Left ventricle myocardium inferior (tissue), 1 donor: Measurements from ENCODE around the gene TEAD2. TPM values are rescaled to one million over a fixed set of nuclear protein-coding genes. Genes with fewer than 3 reads are reported as not detected.
"Not testable (repeated sequence)": the region's sequence is repeated elsewhere in the genome, so short reads cannot be mapped to it uniquely, and the experiment has no call there.

ENCODE experiments used
- DNase-seq: peaks from one replicate; pipeline ENCODE4 v3.0.0-alpha.2; 2020
- H3K27ac ChIP-seq: fragments of 200-600 bp; replicated peaks from 2 replicates; pipeline ENCODE4 v1.8.0; 2021
- H3K27me3 ChIP-seq: fragments of 200-600 bp; 2 replicates; pipeline ENCODE4 v1.8.0; 2021; ENCODE audit warnings: low read depth
- H3K36me3 ChIP-seq: fragments of 200-600 bp; 2 replicates; pipeline ENCODE4 v1.8.0; 2021
- H3K4me1 ChIP-seq: fragments of 200-600 bp; 2 replicates; pipeline ENCODE4 v1.8.0; 2021
- H3K4me3 ChIP-seq: fragments of 200-600 bp; 2 replicates; pipeline ENCODE4 v1.8.0; 2021; ENCODE audit warnings: mild to moderate bottlenecking, moderate library complexity
- H3K9me3 ChIP-seq: fragments of 200-600 bp; replicated peaks from 2 replicates; pipeline ENCODE4 v1.8.0; 2021
- CTCF ChIP-seq: fragments of 200-600 bp; IDR thresholded peaks from 2 replicates; pipeline ENCODE4 v1.8.0; 2021; ENCODE audit warnings: antibody characterized with exemption, mild to moderate bottlenecking, borderline replicate concordance
- intact Hi-C: fragments of 100-400 bp; cut with micrococcal nuclease; formaldehyde crosslinking; loops from one replicate; pipeline ENCODE4 v1.11.0; 2022
- microRNA-seq: library from miRNA; unstranded; fragments of <30 nt; microRNA quantifications from one replicate; pipeline ENCODE4 v1.2.0, GENCODE V29; 2020
- total RNA-seq: library from RNA; stranded (reverse); fragmentation: NEBNext Ultra II Directional; extraction: Animal tissue kit (Norgen Biotek cat#: 25700); gene quantifications from one replicate; pipeline ENCODE4 v1.2.1, GENCODE V29; 2021
- donor health status: DM: no; HTN: yes; CAD: no; lungs with severe emphysema.

The TEAD2 gene
- total RNA-seq, 1 donor from 2014 or later: 44.1 TPM

GRCh38 chr19:49301165-49301865, 60.9 kb downstream of the TEAD2 start:
- Histone ChIP-seq H3K27me3 (no peaks in the 10 kb centered on the region), H3K27ac (no peak overlapping the region), H3K9me3 (peaks cover 10% of the 10 kb centered on the region), H3K4me3 (peak overlapping the region; percentile 38), H3K36me3 (peaks cover 3% of the 10 kb centered on the region), H3K4me1 (peaks cover 6% of the 10 kb centered on the region)
- intact Hi-C loops: no loop called here
- TF ChIP-seq CTCF: peak; percentile 83
- peak; percentile 73 for DNase-seq

- H3K27ac ChIP-seq, H3K4me3 ChIP-seq, H3K9me3 ChIP-seq, H3K27me3 ChIP-seq, intact Hi-C loops, H3K4me1 ChIP-seq, H3K36me3 ChIP-seq, DNase-seq: not testable (repeated sequence)
Observed at GRCh38 chr19:49298653-49299052, 63.6 kb downstream of the TEAD2 start.

GRCh38 chr19:49297403-49297802, 64.8 kb downstream of the TEAD2 start:
- no peak for DNase-seq
- Histone ChIP-seq H3K27me3 (no peaks in the 10 kb centered on the region), H3K9me3 (no peaks in the 10 kb centered on the region), H3K4me1 (peaks cover 6% of the 10 kb centered on the region), H3K4me3 (no peak overlapping the region), H3K27ac (no peak overlapping the region), H3K36me3 (peaks cover 8% of the 10 kb centered on the region)
- intact Hi-C loops: no loop called here
- no peak for TF ChIP-seq CTCF

DNA sequence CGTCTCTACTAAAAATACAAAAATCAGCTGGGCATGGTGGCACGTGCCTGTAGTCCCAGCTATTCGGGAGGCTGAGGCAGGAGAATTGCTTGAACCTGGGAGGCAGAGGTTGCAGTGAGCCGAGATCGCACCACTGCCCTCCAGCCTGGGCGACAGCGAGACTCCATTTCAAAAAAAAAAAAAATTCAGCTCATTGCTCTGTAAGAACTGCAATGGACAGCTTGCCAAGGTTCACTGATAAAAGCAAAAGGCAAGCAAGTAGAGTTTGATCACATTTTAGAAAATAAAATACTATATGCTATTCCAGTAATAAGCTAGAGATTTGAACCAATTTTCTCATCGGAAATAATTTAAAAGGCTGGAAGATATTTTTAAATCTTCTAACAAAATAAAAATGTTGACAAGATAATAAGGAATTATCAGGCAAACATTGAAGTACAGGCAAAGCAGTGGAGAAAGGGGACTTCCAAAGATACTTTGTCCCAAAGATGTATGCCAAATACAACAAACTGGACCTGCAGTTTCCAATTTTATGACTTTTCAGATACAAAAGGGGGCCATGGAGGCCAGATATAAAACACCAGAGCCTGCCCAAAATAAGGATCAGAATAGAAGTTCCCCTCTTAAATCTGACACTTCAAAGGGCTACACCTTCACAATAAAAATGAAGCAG, 66.9 kb downstream of the TEAD2 start:
- no peak for DNase-seq
- Histone ChIP-seq H3K27ac (no peak overlapping the region), H3K4me3 (no peak overlapping the region), H3K9me3 (no peaks in the 10 kb centered on the region), H3K27me3 (no peaks in the 10 kb centered on the region), H3K4me1 (no peaks in the 10 kb centered on the region), H3K36me3 (peaks cover 8% of the 10 kb centered on the region)
- TF ChIP-seq CTCF: no peak
- intact Hi-C loops: no loop called here

DNA sequence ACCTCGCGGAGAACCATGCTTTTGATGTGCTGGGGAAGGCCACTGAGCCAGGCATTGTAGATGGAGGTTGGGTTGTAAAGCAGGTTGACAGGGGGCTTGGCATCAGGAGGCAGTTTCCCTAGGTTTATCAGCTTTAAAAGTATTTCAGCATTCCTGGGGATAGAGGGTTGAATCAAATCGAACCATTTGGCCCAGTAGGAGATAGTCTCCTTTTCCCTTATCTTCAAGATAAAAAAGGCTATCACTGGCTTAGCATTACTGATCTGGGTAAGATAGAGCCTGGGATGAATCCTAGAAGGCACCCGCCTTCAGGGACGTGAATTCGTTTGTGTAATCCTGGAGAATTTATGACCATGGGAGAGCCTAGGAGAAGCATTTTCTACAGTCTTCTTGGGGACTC, 67.8 kb downstream of the TEAD2 start:
- H3K36me3 ChIP-seq: peaks cover 8% of the 10 kb centered on the region
- no peaks in the 10 kb centered on the region for H3K27me3 ChIP-seq
- no peaks in the 10 kb centered on the region for H3K9me3 ChIP-seq
- no peak for TF ChIP-seq CTCF
- H3K4me3 ChIP-seq: no peak overlapping the region
- no peak overlapping the region for H3K27ac ChIP-seq
- intact Hi-C loops: no loop called here
- no peak for DNase-seq
- no peaks in the 10 kb centered on the region for H3K4me1 ChIP-seq

Small RNA genes lying within 50 kb of the gene (microRNA-seq; reads per million reads assigned to microRNA genes)
- not detected for gene MIR4324

Other genes with a start within 250 kb of the TEAD2 start
- 23.4 TPM for gene LIN7B, start 248.0 kb downstream of the TEAD2 start, total RNA-seq
- gene C19orf73, start 243.3 kb downstream of the TEAD2 start, total RNA-seq: 1.6 TPM
- gene PPFIA3, start 242.9 kb downstream of the TEAD2 start, total RNA-seq: 5.7 TPM
- gene HRC, start 207.0 kb downstream of the TEAD2 start, total RNA-seq: 1,040 TPM
- 31.5 TPM for gene TRPM4, start 204.6 kb downstream of the TEAD2 start, total RNA-seq
- gene SLC6A16, start 37.2 kb downstream of the TEAD2 start, total RNA-seq: 1.1 TPM
- gene CD37, start 27.0 kb downstream of the TEAD2 start, total RNA-seq: 3.7 TPM
- gene DKKL1, start 1.5 kb upstream of the TEAD2 start, total RNA-seq: not detected
- gene KASH5, start 25.8 kb upstream of the TEAD2 start, total RNA-seq: not detected
- gene PTH2, start 61.0 kb upstream of the TEAD2 start, total RNA-seq: not detected
- 0.14 TPM for gene GFY, start 63.0 kb upstream of the TEAD2 start, total RNA-seq
- gene SLC17A7, start 79.1 kb upstream of the TEAD2 start, total RNA-seq: 0.99 TPM
- gene PIH1D1, start 89.4 kb upstream of the TEAD2 start, total RNA-seq: 24.7 TPM
- 9.6 TPM for gene ALDH16A1, start 90.8 kb upstream of the TEAD2 start, total RNA-seq
- gene FLT3LG, start 111.8 kb upstream of the TEAD2 start, total RNA-seq: 3.1 TPM
- 1,308 TPM for gene RPL13A, start 125.2 kb upstream of the TEAD2 start, total RNA-seq
- 998 TPM for gene RPS11, start 134.0 kb upstream of the TEAD2 start, total RNA-seq
- 80.9 TPM for gene FCGRT, start 150.2 kb upstream of the TEAD2 start, total RNA-seq
- 7.5 TPM for gene RCN3, start 165.6 kb upstream of the TEAD2 start, total RNA-seq
- gene NOSIP, start 218.1 kb upstream of the TEAD2 start, total RNA-seq: 47.3 TPM
- gene PRRG2, start 218.9 kb upstream of the TEAD2 start, total RNA-seq: 0.88 TPM
- gene PRR12, start 228.8 kb upstream of the TEAD2 start, total RNA-seq: 15.5 TPM